Keratinocyte (primary cell): ENCODE measurements around the gene NDUFV1.

ENCODE experiments used
- EZH2 ChIP-seq: IDR thresholded peaks from one replicate; pipeline ENCODE4 v1.6.1; 2012; ENCODE audit warnings: inconsistent platforms, mild to moderate bottlenecking, low read length, moderate library complexity
- TF ChIP-seq, protein P1 (sequence below), 3 experiments: IDR thresholded peaks in 1 of 3; conservative IDR thresholded peaks in 1 of 3; optimal IDR thresholded peaks in 1 of 3; 2 replicates in 2 of 3; 3 replicates in 1 of 3; pipeline versions ENCODE3 to v1.5.1; 2011; ENCODE audit warnings: low read length in 3 of 3, mild to moderate bottlenecking in 3 of 3, moderate library complexity in 2 of 3, control low read depth in 1 of 3, inconsistent platforms in 1 of 3; ENCODE audit not compliant: insufficient read depth in 2 of 3; ENCODE audit errors: extremely low read depth in 1 of 3

DNA sequence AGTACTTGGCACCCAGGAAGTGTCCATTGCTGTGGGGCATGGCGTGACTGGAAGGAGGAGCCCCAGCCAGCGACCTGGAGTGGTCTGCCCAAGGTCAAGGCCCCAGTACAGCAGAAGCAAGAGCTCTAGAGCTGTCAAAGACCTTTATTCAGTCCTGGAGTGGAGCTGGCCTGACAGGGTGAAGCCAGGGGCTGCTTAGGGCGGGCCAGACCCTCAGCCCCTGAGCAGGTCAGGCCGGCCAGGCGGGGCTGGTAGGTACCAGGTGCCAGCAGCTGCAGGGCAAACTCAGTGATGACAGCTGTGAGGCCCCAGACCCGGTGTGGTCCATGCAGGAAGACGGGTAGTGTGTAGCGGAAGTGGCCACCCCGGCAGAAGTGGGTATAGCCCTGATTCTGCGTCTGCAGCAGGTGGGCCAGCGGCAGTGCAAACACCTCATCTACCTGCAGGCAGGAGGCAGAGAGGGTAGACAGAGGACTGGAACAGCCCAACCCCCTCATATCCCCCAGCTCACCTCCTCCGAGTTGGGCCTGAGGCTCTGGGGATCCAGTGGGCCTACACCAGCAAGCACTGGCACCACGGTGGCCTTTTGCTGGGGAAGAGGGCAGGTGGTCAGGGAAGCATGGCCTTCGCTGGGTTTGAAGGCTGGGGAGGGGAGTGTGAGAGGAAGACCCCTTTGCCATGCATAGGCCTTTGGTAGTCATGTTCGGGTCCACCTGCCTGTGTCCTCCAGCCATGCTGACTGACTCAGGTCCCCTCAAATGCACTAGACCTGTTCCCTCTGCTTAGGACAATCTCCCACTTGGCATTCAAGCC is 21.3 kb downstream of the NDUFV1 start:
- no peak for TF ChIP-seq EZH2
- TF ChIP-seq, protein P1, sequence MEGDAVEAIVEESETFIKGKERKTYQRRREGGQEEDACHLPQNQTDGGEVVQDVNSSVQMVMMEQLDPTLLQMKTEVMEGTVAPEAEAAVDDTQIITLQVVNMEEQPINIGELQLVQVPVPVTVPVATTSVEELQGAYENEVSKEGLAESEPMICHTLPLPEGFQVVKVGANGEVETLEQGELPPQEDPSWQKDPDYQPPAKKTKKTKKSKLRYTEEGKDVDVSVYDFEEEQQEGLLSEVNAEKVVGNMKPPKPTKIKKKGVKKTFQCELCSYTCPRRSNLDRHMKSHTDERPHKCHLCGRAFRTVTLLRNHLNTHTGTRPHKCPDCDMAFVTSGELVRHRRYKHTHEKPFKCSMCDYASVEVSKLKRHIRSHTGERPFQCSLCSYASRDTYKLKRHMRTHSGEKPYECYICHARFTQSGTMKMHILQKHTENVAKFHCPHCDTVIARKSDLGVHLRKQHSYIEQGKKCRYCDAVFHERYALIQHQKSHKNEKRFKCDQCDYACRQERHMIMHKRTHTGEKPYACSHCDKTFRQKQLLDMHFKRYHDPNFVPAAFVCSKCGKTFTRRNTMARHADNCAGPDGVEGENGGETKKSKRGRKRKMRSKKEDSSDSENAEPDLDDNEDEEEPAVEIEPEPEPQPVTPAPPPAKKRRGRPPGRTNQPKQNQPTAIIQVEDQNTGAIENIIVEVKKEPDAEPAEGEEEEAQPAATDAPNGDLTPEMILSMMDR (optimal IDR thresholded peaks at IDR 0.05 in 1 of 3, IDR thresholded peaks at IDR 0.05 in 1 of 3, conservative IDR thresholded peaks at IDR 0.05 in 1 of 3; ENCODE audit: extremely low read depth in 1 of 3, insufficient read depth in 2 of 3, low read length in 3 of 3), result no peak
